Mesendoderm (in vitro differentiated cells): ENCODE measurements around the gene SPATA31A3. TPM values are rescaled to one million over a fixed set of nuclear protein-coding genes. Genes with fewer than 3 reads are reported as not detected.
"Not testable (repeated sequence)": the region's sequence is repeated elsewhere in the genome, so short reads cannot be mapped to it uniquely, and the experiment has no call there.

Experiments used
- DNase-seq: peaks from one replicate; pipeline ENCODE4 v3.0.0; 2013
- H2AK5ac ChIP-seq: 2 replicates; pipeline ENCODE4 v1.6.1; 2013; ENCODE audit warnings: low read length, inconsistent platforms
- H2BK120ac ChIP-seq: 2 replicates; pipeline ENCODE4 v1.6.1; 2013; ENCODE audit warnings: low read depth, mild to moderate bottlenecking, low read length, moderate library complexity, mixed read lengths
- H2BK15ac ChIP-seq: replicated peaks from 2 replicates; pipeline ENCODE4 v1.6.1; 2013; ENCODE audit warnings: low read depth, mild to moderate bottlenecking, moderate library complexity
- H2BK5ac ChIP-seq: 2 replicates; pipeline ENCODE4 v1.6.1; 2013; ENCODE audit warnings: low read length, inconsistent platforms
- H3K18ac ChIP-seq: 2 replicates; pipeline ENCODE4 v1.6.1; 2013; ENCODE audit warnings: mild to moderate bottlenecking, low read length, mixed read lengths
- H3K23ac ChIP-seq: one replicate; pipeline ENCODE4 v1.6.1; 2013; ENCODE audit warnings: low read length
- H3K27ac ChIP-seq: 2 replicates; pipeline ENCODE4 v1.5.1; 2013; ENCODE audit warnings: low read depth, mild to moderate bottlenecking, inconsistent platforms, low read length, moderate library complexity
- H3K27me3 ChIP-seq: 2 replicates; pipeline ENCODE4 v1.6.1; 2013; ENCODE audit warnings: low read length, control low read depth, mild to moderate bottlenecking, inconsistent platforms; ENCODE audit not compliant: insufficient read depth, poor library complexity
- H3K36me3 ChIP-seq: 2 replicates; pipeline ENCODE4 v1.6.1; 2013; ENCODE audit warnings: low read length, inconsistent platforms; ENCODE audit not compliant: control insufficient read depth, insufficient read depth
- H3K4ac ChIP-seq: one replicate; pipeline ENCODE4 v1.6.1; 2013; ENCODE audit warnings: low read depth, mild to moderate bottlenecking, low read length, moderate library complexity
- H3K4me1 ChIP-seq: 2 replicates; pipeline ENCODE4 v1.6.1; 2013; ENCODE audit warnings: low read depth, low read length, inconsistent platforms; ENCODE audit not compliant: control insufficient read depth
- H3K4me2 ChIP-seq: 2 replicates; pipeline ENCODE4 v1.6.1; 2013; ENCODE audit warnings: low read length
- H3K4me3 ChIP-seq: 2 replicates; pipeline ENCODE4 v1.5.1; 2013; ENCODE audit warnings: mild to moderate bottlenecking, low read length
- H3K56ac ChIP-seq: one replicate; pipeline ENCODE4 v1.6.1; 2013; ENCODE audit warnings: low read length
- H3K79me1 ChIP-seq: 2 replicates; pipeline ENCODE4 v1.6.1; 2013; ENCODE audit warnings: low read length, inconsistent platforms
- H3K79me2 ChIP-seq: 2 replicates; pipeline ENCODE4 v1.6.1; 2013; ENCODE audit warnings: mild to moderate bottlenecking, low read length; ENCODE audit not compliant: control insufficient read depth, insufficient read depth
- H3K9ac ChIP-seq: 2 replicates; pipeline ENCODE4 v1.6.1; 2013; ENCODE audit warnings: low read length, inconsistent platforms
- H4K5ac ChIP-seq: one replicate; pipeline ENCODE4 v1.6.1; 2013; ENCODE audit warnings: low read length
- H4K8ac ChIP-seq: one replicate; pipeline ENCODE4 v1.6.1; 2013; ENCODE audit warnings: low read depth, mild to moderate bottlenecking, control low read depth, low read length, moderate library complexity
- WGBS: extraction: QIAGEN DNeasy Blood & Tissue Kit; methylation state at CpG from one replicate; pipeline ENCODE4 v1.1.7; 2013; ENCODE audit warnings: low lambda C conversion rate, missing lambda C conversion rate; ENCODE audit not compliant: insufficient coverage; ENCODE audit errors: extremely low coverage; 5-methylcytosine and 5-hydroxymethylcytosine counted together
- small RNA-seq: library from polyadenylated mRNA; stranded (forward); fragments of <200 nt; extraction: miRNeasy Mini kit (QIAGEN cat#:217004); gene quantifications from one replicate; pipeline ENCODE3, GENCODE V24; 2013; ENCODE audit not compliant: insufficient read depth

SPATA31A3 gene

GRCh38 chr9:66937662-66938061 is 54.7 kb downstream of the SPATA31A3 start:
- not testable (repeated sequence) for H3K79me2 ChIP-seq, H3K56ac ChIP-seq, H3K36me3 ChIP-seq, H3K79me1 ChIP-seq, H2BK120ac ChIP-seq, H2BK15ac ChIP-seq, H2AK5ac ChIP-seq, H4K8ac ChIP-seq, H3K18ac ChIP-seq, H3K4me3 ChIP-seq, H4K5ac ChIP-seq, H2BK5ac ChIP-seq, H3K27me3 ChIP-seq, H3K4me1 ChIP-seq, H3K9ac ChIP-seq, DNase-seq, H3K4me2 ChIP-seq, H3K27ac ChIP-seq, H3K4ac ChIP-seq, H3K23ac ChIP-seq
- no CpG with 5 or more reads among the region's 3 CpGs for WGBS

Small RNA genes lying within 50 kb of the gene (small RNA-seq; reads per million reads assigned to genes)
- not detected for gene AL353770.1
- gene AL353770.2, result not detected
